GM21528 (cell line): ENCODE measurements around the gene BOD1.
A peak's percentile ranks its signal among the peaks of the same experiment; 100 is the strongest.

ENCODE experiments used
- ATAC-seq: cut with Tn5 transposase; IDR thresholded peaks from one replicate; pipeline ENCODE4 v1.9.1; 2021; ENCODE audit warnings: mild to moderate bottlenecking, moderate library complexity; ENCODE audit not compliant: unreplicated experiment, low FRiP score

Gene BOD1

DNA sequence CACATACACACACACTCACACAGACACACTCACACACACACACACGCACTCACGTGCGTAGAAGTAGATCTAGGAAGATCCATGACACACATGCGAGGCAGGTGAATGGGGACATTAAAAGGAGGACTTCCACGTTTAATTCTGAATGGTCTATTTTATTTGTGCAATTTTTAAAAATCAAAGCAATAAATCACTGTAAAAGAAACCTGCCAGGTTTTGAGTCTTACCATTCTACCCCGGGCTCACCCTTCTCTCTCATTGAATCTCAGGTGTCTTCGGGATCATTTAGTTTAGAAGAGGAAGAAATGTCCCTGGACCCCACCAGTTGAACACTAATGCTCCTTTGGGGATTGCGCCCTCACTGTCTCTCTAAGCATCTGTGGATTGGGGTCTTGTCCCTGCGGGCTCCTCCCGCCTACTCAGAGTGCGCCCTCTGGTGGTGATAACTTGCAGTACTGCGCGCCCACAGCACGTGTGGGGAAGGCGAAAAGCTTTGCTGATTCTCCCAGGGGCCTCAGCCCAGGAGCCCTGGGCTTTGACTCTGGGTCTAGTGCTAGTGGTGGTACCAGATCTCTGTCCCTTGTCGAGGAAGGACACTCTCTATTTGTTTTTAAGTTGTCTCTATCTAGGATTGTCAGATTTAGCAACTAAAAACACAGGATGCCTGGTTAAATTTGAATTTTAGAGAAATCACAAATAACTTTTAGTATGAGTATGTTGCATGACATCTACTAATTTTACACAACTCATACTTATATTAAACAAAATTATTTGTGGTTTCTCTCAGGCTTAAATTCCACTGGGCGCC, 34.8 kb downstream of the BOD1 start:
- ATAC-seq: no peak

DNA sequence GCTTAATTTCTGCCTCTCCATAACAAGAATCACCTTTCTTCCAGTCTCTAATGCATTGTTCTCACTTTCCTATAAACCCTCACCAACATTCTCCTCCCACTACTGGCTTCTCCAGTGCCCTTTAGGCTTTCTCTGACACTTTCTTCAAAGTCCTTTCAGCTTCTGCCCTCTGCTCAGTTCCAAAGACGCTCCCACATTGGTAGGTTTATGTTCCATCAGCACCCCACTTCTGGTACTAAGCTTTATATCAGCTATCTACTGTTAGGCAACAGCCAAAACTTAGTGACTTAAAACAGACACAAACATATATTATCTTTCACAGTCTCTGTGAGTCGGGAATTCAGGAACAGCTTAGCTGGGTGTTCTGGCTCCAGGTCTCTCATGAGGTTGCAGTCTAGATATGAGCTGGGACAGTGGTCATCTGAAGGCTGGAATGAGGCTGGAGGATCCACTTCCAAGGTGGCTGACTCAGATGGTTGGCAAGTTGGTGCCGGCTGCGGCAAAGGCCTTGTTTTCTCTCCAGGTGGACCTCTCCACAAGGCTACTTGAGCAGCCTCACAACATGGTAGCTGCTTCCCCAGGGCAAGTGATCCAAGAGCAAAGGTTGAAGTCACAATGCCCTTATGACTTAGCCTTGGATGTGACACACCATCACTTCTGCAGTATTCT, 37.4 kb downstream of the BOD1 start:
- no peak for ATAC-seq

DNA sequence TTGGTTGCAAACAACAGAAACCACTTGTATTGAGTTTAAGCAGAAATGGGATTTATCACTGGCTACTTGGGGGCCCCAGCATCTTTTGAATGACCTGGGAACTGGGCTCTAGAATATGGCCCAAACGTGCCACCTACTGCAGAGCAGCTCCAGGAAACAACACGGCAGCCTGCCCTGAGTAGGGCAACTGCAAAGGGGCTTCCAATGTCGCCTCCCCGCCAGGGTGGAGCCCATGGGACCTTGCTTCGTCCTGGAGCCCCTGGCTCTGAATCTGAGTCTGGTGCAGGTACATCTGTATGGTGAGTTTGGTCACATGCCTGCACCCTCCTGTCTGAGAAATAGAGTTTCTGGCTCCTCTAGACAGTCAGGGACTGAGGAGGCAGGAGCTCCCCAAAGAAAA, 38.6 kb downstream of the BOD1 start:
- no peak for ATAC-seq

DNA sequence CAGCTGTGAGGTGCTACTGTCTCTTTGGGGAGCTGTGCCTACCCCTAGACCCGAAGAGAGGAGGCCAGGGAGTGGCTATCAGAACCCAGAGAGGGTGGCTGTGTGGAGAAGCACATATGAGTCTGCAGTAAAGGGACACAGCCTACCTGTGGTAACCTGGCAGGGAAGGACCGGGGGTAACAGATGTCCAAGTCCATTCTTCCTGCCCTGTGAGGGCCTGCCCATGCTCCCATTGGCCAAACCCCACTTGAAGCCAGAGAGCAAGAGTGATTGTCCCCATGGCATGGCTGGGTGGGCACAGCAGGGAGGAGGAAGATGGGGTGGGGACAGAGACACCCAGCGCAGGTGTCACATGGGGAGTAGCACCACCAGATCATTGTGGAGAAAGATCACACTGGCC, 39.3 kb downstream of the BOD1 start:
- ATAC-seq: no peak

DNA sequence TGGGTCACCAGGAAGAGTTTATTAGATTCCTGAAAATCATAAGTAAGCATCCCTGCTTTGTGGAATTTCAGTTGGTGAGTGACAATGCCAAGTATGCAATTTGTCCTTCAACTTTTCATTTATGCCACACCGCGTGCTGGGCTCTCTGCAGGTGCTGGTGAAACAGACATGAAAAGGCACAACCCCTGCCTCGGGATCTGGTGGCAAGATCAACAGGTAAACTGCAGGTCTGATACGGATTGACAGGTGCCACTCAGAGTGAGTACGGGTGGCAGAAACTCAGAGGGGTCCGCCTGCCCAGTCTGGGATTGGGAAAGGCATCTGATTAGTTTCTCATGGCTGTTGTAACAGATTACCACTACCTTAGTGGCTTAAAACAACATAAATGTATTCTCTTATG, 40.5 kb downstream of the BOD1 start:
- ATAC-seq: no peak

DNA sequence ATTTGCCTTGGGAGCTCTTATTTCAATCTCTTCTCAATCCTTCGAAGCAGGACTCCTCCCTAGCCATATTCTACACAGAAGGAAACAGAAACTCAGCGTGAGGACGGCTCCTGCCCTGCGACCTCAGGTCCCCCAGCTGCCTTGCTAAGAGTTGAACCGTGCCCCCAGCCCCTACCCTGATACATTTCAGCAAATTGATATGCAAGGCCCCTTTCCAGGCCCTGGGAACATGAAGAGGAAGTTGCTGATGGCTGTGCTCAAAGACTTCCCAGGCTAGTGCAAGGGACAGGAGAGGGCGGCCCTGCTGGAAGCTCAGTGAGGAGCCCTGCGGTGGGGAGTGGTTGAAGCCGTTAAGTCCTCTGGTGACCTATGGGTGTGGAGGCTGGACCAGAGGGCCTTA, 41.5 kb downstream of the BOD1 start:
- ATAC-seq: no peak

DNA sequence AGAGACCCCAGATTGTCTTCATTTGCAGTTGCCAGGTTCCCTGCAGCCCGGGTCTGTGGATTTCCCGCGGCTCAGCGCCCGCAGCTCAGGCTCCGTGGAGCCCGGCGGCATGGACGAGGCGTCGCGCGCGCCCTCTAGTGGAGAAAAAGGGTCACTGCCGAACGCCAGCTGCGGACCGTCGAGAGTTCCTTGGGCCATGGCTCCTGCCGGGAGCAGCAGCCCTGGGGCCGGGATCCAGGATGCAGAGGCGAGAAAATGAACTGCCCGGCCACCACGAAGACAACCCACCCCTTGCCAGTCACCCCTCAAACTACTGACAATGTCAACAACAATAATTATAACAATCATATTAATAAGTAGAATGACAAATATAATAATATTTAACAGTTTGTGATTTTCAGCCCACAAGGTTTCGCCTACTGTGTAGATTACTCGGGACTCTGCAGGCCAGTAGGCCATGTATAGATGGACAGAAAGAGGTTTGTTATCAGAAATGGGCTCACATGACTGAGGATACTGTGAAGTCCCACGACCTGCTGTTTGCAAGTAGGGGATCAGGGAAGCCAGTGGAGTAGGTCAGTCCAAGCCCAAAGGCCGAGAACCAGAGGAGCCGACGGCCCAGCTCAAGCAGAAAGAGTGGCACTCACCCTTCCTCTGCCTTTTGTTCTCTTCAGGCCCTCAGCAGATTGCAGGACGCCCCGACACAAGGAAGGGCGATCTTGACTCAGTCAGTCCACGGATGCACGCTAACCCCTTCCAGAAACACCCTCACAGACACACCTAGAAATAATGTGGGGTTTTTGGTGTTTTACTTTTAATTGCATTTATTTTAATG, 43.1 kb downstream of the BOD1 start:
- peak; percentile 55 for ATAC-seq

DNA sequence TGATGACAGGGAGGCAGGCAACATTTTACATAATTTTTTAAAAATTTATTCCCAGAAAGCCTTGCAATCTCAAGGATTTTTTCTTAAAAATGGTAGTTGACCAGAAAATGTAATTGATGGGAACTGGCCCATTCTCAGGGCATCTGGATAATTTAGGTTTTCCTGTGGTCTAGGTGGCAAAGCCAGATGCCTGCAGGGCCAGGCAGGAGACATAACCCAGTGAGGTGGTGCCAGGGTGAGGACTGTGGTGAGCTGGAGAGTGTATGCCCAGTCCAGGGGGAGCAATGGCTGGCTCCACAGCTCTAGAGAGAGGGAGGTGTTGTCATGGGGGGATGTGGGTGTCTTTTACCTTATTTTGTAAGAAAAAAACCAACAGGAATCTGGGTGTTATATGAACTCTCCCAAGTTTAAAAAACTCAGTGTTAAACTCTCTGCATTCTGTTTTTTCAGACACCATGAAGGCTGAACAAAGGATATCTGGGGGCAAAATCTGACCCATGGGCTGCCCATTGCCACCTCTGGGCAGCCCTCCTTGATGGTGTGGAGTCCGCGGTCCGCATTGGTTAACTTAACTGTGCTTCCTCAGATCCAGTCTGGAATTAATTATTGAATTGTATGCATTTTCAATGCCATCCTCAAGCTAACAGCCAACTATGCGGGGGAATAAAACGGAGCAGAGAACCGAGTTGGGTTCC, 43.9 kb downstream of the BOD1 start:
- ATAC-seq: no peak

DNA sequence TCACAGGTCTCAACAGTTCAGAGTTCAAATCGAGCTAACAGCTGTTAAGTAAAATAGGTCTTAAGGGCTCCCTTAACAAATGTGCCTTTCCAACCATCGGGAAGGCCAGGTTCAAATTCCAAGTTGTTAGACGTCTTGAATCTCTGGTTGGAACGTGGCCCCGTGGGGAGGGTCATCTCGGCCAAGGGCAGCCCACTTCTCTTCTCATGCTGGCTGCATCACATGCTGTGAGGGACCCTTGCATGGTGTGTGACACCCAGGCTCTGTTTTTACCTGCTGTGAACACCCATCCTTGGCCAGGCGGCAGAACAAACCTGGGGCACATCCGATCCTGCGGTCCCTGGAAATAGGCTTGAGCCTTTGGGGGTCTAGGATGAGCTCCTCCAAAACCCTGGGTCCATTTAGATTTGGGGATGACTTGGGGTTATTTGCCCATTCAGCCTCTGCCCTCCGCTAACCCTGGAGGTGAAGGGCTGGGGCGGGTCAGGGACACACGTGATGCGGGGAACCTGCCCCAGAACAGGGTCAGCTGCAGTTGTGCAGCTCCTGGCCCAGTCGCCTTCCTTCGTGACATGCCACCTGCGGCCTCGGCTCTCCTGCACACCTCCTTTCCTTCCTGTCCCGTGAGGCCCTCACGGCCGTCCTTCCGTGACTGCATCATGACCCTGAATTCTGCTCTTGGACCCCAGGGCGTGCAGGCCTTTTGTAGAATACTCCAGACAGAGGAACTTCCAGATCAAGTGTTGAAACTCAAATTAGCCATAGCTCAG, 45.9 kb downstream of the BOD1 start:
- ATAC-seq: no peak

DNA sequence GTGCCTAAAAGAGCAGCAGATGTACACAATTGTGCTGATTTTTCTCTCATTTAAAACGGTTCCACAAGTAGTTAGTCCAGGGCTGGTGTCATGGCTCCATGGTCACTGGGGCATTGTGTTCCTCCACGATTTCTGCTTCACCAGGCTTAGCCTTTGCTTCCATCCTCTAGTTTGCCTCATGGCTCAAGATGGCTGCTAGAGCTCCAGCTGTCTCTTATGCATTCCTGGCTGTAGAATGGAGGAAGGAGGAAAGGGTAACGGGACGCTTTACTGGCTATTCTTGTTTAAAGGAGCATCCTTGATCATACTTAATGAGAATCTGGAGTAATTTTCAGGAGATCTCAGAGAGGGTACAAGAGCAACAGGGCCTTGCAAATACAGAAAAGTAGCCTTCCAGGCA, 47.7 kb downstream of the BOD1 start:
- no peak for ATAC-seq

DNA sequence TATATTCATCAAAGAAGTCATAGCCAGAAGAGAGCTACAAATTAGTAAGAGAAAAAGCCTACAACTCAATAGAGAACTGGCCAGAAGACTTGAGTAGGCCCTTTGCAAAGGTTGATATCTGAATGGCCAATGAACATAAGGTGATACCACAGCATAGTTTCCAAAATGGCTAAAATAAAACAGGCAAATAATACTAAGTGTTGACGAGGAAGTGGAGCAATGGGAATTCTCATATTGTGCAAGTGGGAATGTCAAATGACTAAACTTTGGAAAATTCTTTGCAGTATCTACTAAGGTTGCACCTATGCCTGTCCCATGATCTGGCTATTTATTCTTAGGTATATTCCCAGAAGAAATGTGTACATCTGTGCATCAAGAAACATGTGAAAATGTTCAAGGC, 48.3 kb downstream of the BOD1 start:
- no peak for ATAC-seq

DNA sequence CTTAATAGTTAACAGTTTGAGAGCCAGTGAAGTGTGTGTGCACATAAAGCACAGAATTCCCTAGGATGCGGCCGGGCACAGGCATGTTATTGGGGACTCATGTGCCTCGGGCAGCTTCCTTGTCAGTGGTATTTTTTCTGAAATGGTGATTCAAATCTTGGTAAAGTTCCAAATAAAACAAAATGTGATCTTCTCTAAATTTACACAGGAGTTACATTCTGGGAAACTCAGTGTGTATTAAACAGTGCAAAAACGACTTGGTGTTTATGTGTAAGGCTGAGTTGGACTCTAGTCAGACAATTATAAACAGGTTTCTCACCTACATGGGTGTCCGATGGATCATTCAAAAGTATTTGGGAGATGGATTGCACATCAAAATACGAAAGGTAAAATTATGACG, 48.9 kb downstream of the BOD1 start:
- no peak for ATAC-seq

DNA sequence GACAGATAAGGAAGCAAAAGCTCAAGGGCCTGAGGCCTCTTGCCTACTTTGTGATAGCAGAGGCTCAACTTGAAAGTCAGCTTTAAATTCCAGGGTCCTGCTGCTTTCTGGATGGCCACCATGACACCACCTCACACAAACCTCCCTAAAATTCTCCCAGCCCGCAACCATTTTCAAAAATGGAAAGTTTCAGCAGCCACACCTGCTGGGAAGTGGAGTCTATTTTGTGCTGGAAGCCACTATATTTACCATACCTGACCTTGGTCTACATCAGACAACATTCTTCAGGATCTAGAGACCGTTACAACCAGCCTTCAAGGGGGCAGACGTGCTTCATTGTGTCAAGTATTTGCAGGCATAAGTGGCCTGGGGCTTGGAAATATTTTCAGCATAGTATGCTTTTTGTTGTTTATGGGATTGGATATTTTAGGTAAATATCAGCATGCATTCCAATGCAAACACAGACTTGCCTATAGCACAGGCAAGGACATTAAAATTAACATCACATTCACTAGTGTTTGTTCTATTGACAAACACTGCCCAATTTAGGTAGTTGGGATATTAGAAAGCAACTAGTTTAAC, 50.9 kb downstream of the BOD1 start:
- ATAC-seq: no peak

DNA sequence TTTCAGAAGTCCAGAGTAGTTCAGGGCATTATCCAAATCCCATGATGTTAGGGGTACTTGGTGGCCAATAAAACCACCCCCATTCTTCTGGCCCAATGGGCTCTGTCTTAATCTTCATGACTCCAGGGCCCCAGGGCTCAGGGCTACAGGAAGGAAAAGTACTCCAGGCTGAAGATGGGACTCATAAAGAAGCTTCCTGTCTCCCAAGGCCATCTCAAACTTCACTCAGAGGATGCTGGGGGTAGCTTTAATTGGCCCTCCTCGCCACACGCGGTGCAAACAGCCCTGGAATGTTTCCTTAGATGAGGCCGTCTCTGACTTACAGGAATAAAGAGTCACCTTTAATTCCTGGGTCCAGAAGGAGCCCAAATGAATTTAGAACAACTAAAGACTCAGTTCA, 52.3 kb downstream of the BOD1 start:
- no peak for ATAC-seq

DNA sequence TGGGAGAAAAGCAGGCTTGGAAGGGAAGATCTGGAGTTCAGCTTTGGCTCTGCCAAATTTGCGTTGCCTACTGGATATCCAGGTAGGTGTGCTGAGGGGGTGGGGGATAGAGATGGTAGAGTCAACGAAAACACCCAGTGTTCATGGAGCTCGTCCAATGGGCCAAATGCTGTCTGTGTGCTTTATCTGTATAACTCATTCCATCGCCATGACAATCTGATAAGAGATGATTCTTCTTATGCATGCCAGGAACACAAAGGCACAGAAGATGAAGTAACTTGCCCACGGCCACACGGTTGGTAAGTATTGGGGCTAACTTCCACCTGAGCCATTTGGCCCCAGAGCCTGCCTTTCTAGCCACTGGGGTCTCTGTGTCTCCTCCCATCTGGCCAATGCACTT, 53.2 kb downstream of the BOD1 start:
- no peak for ATAC-seq

DNA sequence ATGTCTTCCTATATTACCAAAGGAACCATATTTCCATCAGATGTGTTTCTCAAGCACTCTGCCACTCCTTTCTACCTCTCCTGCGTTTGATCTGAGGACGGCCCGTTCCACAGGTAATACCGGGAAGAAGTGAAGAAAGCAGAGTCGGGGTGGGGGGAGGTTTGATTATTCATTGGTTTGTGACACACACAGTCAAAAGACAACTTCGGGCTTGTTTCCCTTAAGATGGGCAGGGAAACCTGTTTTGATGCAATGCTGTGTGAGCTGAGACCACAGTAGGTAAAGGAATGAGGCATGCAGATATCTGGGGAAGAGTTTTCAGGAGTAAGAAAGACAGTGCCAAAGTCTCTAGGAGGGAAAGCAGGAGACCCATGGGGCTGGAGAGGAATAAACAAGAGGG, 54.0 kb downstream of the BOD1 start:
- no peak for ATAC-seq
